Stimulated activated CD8-positive, alpha-beta memory T cell treated with anti-CD3 and anti-CD28 coated beads, Interleukin-12 subunit alpha, Interleukin-12 subunit beta, amount 100 ng/mL, for 24 hours (primary cell): Measurements from ENCODE around the gene KRTAP25-1.

Experiments
- DNase-seq: peaks from one replicate; pipeline ENCODE4 v3.0.0-alpha.2; 2020; ENCODE audit errors: extremely low read depth

KRTAP25-1 gene

GRCh38 chr21:30249936-30250335 is 39.4 kb downstream of the KRTAP25-1 start:
- no peak for DNase-seq

GRCh38 chr21:30248844-30249243 is 40.5 kb downstream of the KRTAP25-1 start:
- no peak for DNase-seq

GRCh38 chr21:30245061-30245460 is 44.3 kb downstream of the KRTAP25-1 start:
- no peak for DNase-seq

- no peak for DNase-seq
Observed at GRCh38 chr21:30243691-30244090, 45.6 kb downstream of the KRTAP25-1 start.

- DNase-seq: no peak
Observed at GRCh38 chr21:30240661-30241060, 48.7 kb downstream of the KRTAP25-1 start.
